Body of pancreas (tissue), 4 donors: Measurements from ENCODE around the gene TUBB2B.

ENCODE experiments used
- POLR2A ChIP-seq, 3 donors: fragments of 450-650 bp; IDR thresholded peaks; one replicate each; pipeline ENCODE4 v1.6.1; 2016; ENCODE audit warnings: antibody characterized with exemption in 3 of 3, mild to moderate bottlenecking in 2 of 3
- TF ChIP-seq, protein P1 (sequence below), 7 experiments: fragments of 450-650 bp in 4 of 7; fragments of 200-600 bp in 3 of 7; sonication (generic) in 3 of 7; IDR thresholded peaks; one replicate each; pipeline ENCODE4 v1.5.1; 2016 to 2019; ENCODE audit warnings: antibody characterized with exemption in 7 of 7

DNA sequence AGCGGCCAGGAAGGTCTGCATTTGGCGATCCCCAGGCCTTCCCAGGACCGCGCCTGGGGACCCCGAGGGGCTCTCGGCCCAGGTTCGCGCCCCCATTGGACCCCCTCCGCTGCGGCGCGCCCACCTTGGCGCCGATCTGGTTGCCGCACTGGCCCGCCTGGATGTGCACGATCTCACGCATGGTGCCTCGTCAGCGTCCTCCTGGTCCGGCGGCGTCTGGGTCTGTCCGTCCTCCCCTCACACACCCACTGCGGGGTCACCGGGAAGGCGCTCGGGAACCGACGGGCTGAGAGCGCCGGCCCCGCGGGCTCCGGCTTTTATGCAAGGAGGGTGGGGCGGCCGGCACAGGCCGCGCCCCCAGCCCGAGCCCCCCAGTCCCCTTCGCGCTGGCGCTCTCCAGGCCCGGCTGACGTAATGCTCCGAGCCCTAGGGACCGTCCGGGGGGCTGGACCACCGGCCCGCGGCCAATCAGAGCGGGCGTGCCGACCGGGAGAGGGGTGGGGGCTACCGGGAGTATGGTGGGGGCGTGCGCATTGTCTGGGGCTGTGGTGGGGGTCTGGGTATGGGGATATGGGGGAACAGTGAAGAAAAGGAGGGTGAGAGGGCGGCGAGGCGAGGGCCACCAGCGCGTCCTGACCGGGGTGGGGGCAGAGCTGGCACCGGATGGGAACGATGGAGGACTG is at the start of gene TUBB2B:
- TF ChIP-seq, protein P1, sequence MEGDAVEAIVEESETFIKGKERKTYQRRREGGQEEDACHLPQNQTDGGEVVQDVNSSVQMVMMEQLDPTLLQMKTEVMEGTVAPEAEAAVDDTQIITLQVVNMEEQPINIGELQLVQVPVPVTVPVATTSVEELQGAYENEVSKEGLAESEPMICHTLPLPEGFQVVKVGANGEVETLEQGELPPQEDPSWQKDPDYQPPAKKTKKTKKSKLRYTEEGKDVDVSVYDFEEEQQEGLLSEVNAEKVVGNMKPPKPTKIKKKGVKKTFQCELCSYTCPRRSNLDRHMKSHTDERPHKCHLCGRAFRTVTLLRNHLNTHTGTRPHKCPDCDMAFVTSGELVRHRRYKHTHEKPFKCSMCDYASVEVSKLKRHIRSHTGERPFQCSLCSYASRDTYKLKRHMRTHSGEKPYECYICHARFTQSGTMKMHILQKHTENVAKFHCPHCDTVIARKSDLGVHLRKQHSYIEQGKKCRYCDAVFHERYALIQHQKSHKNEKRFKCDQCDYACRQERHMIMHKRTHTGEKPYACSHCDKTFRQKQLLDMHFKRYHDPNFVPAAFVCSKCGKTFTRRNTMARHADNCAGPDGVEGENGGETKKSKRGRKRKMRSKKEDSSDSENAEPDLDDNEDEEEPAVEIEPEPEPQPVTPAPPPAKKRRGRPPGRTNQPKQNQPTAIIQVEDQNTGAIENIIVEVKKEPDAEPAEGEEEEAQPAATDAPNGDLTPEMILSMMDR (IDR thresholded peaks at IDR 0.05) = no peak
- no peak for TF ChIP-seq POLR2A (IDR thresholded peaks at IDR 0.05)
